HT-29 (cell line): Measurements from ENCODE around the gene PAPSS1. TPM values are rescaled to one million over a fixed set of nuclear protein-coding genes. Genes with fewer than 3 reads are reported as not detected.
"Not testable (repeated sequence)": the region's sequence is repeated elsewhere in the genome, so short reads cannot be mapped to it uniquely, and the experiment has no call there.

Experiments used
- DNase-seq: peaks from one replicate; pipeline ENCODE4 v3.0.0-alpha.2; 2015; ENCODE audit warnings: low spot score
- total RNA-seq: library from RNA; depleted of rRNA; stranded (reverse); fragments of >200 nt; shearing (Covaris generic); gene quantifications from 2 replicates; pipeline ENCODE4 v1.2.3, GENCODE V29; 2014; rRNA removed

Gene PAPSS1
- 23.4 and 23.9 TPM in 2 replicates for total RNA-seq

DNA sequence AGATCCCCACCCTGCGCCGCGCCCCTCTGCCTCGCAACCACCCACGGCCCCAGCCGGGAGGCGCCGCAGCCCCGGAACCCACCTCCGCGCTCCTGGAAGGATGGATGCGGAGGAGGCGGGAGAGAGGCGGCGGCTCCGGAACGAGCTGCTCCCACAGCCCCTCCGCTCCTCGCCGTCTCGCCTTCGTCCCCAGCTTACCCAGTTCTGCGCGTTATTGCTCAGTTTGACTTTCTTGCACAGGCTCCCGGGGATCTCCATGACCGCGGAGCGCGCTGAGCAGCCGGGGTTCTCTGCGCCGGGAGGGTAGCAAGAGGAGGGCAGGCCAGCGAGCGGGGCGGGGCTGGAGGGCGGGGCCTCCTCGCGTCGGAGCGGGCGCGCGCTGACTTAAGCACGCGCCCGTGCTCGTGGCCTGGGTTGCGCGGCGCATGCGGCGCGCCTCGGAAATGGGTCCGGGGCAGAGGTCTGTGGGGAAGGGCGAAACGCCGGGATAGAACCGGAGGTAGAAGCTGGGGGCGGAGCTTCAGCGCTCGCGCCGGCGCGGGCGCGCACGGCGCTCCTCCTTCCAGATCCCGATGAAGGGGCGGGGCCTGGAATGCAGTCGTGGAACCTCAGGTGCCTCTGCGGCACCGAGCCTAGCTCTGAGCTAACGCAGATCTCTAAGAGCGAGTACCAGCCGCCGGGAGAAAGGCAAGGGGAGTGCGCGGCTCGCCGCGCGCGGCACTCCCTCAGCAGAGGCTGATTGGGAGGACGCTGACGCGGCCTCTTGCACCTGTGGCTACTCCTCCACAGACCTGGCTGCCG, at the start of gene PAPSS1:
PAPSS1 (minus strand) TSS at position 313 of the 801 bp plus-strand sequence; CDS start at position 258, 55 bp downstream.
- peak; percentile 98 for DNase-seq

DNA sequence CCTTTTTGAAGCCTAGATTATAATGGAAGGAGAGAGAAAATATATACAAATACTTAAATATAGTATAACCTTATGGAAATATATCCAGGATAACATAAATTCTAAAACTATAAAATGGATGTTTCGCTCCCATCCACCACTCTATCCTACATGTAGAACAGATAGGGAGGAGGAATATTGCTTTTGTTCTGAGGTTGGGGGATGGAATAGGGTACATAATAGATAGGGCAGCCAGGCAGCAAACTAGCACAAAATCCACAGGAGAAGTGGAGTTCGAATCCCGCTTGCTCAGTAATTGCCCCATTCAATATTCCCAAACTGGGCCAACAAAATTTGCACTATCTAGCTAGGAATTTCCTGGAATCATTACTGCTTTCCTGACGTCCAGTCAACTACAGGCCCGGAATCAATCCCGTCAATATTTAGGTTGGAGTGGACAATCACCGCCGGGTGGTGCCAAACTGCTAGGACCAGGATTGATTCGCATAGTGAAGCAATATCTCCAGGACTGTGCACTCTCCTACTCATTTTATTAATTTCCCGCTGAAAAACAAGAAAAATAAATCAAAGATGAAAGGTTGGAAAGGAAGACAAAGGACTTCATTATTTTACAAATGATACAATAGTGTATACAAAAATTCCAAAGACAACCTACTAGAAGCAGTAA, 40.4 kb upstream of the PAPSS1 start:
- DNase-seq: peak; percentile 86

DNA sequence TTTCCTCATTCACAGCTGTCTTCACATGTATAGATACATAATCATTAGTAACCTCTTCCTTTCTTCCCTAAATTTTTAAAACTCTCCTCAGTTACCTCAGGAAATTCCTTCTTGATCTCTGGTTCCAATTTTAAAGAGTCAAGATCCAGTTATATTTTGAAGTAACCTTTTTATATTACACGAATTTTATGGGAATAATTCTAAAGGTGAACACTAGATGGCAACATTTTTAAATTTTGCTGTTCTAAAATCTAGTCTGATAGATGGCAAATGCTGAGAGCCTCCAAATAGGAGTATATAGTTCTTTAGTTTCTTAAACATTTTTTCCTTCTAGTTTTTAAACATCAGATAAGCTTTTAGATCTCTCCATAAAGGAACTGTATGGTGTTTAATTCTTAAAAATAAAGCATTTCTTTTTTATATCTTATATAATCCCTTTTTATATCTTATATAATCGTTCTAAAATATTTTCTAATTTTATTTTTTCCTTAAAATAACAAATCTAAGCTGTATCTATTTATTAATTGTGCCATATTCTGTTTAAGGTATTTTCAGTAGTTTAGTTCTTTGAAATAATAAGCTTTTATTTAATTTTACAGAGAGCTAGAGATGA, 37.9 kb upstream of the PAPSS1 start:
- DNase-seq: peak; percentile 50

- no peak for DNase-seq
Measured at GRCh38 chr4:107757283-107757682, 37.2 kb upstream of the PAPSS1 start.

GRCh38 chr4:107755841-107756356, 35.9 kb upstream of the PAPSS1 start:
- DNase-seq: no peak

DNA sequence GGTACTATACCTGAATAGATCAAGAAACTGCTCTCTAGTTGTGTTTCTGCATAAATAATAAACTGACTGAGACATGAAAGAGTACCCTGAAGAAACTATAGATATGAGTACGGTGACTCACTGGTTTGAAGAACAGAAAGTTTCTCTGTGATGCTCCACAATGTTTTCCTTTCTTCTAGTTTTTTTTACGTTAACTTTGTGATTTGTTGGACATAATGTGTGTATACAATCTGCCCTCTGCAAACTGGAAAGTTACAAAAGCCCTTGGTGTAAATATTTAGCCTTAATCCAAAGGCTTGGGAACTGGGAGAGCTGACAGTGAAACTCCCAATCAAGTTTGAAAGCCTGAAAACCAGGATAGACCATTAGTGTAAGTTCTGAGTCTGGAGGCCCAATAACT, 31.6 kb upstream of the PAPSS1 start:
- no peak for DNase-seq

DNA sequence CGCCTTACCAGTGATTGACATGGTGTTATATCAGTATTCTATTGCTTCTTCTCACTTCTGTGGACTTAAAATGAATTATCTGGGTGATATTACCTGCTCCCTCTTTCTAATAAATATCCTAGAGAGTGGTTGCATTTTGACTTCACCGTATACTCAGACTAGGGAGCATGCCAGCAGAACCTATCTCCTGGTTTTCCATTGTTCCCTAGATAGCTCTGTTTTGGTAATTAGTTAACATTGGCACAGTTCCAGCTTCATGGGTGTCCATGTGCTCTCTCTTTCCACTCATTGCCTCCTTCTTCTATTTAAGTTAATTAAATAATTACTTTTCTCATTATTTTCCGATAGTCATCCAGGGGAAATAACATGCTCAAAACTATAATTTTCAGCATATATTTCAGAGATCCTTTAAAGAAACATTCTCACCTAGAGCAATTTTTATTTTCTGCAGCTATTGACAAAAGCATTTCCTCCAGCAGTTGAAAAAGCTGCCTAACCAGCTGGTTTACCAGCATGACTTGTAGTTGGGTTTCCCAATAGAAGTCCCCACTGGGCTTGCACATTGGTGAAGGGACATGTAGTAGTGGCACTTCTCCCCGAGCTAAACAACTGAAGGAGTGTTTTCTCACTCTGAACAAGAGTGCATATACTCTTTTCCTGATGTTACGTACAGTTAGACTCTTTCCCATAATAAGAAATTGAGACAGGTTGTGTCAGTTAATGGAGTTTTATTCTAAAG, 27.9 kb upstream of the PAPSS1 start:
- peak; percentile 51 for DNase-seq

DNA sequence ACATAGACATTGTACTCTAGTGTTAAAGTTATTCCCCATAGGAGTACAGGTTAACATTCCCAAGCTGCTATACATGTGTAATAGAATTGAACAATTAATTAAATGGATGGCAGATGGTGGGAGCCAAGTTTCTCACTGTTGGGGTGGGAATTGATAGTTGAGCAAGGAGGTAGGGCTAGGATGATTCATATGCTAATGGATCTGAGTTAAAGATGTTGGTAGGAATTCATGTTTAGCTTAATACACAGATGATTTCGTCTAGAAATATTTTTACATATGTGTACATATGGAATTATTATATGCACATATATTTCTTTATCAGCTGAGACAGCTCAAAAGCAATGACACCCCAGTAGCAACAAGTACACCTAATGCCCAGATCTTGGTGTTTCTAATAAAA, 26.1 kb upstream of the PAPSS1 start:
- DNase-seq: no peak

DNA sequence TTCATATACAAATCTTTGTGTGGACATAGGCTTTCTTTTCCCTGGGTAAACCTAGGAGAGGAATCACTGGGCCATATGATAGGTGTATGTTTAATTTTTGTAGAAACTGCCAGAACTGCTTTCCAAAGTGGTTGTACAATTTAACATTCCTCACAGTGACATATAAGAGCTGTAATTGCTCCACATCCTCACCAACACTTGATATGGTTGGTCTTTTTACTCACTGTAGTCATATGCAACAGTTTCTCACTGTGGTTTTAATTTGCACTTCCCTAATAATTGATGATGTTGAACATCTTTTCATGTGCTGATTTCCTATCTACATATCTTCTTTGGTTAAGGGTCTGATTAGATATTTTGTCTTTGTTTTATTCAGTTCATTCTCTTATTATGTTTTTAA, 24.5 kb upstream of the PAPSS1 start:
- DNase-seq: no peak

DNA sequence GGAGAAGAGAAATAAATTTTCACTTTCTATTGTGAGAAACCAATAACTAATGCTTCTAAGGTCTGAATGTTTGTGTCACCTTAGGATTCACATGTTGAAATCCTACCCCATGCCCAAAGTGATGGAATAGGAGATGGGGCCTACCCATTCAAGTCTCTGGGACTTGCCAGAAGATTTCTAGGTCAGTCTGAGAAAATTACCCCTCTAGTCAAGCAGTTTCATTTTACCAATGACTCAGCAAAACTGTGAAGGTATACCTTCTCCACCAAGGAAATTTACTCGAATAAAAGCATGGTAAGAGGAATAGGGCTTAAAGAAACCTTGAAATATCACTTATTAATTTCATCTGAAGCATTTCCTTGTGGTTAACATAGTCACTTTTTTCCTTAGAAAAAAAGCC, 23.5 kb upstream of the PAPSS1 start:
- no peak for DNase-seq

GRCh38 chr4:107742791-107743190, 22.8 kb upstream of the PAPSS1 start:
- DNase-seq: no peak

DNA sequence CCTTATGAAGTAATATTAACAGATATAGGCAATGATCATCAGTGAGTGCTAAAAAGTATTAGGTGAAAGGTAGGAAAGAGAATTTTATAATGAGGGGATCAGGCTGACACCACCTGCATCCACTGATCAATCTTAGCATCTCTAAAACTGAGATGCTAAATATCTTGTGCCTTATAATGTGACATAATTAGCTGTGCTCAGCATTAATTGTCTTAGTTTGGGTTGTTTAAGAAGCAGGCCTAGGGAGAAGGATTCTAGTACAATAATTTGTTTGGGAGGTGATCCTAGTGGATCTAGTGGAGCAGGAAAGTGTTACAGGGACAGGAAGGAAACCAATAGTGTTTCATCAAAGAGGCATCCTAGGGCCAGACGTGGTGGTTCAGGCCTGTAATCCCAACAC, 22.2 kb upstream of the PAPSS1 start:
- no peak for DNase-seq

- no peak for DNase-seq
Measured at GRCh38 chr4:107740950-107741701, 21.1 kb upstream of the PAPSS1 start.

DNA sequence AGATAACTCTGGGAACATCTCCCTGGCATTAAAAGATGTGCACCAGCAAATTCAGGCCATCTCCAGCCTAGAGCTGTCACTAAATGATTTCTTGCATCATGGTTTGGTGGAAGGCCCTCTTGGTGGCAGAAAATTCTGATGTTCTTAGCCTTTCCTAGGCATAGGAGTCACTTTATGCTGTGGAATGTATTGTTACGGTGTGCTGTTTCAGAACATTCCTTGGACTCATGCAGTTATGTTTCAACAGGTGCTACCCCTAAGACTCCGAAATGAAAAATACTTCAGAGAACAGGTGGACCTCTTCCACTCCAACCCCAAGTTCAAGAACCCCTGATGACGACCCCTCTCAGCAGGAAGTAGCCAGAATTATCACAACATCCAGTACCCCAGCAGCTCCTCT, 20.3 kb upstream of the PAPSS1 start:
- peak; percentile 32 for DNase-seq

- no peak for DNase-seq
Measured at GRCh38 chr4:107737450-107737849, 17.4 kb upstream of the PAPSS1 start.

DNA sequence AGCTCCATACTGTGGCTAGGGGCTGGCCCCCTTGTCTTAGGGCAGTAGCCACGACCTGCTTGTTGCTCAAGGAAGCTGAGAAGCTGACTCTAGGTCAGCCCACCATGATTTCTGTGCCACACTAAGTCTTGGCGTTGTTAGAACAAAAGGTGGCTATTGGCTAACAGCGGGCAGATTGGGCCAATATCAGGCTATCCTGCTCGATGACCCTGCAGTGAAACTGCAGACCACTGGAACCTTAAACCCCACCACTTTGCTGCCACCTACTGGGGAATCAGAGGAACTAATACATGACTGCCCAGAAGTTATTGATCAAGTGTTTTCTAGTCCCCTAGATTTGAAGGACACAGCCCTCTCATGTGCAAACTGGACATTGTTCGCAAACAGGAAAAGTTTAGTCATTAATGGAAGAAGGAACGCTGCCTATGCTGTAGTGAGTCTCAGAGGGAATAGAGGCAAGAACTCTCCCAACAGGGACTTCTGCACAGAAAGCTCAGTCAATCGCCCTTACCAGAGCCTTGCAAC, 17.0 kb upstream of the PAPSS1 start:
- peak; percentile 55 for DNase-seq

DNA sequence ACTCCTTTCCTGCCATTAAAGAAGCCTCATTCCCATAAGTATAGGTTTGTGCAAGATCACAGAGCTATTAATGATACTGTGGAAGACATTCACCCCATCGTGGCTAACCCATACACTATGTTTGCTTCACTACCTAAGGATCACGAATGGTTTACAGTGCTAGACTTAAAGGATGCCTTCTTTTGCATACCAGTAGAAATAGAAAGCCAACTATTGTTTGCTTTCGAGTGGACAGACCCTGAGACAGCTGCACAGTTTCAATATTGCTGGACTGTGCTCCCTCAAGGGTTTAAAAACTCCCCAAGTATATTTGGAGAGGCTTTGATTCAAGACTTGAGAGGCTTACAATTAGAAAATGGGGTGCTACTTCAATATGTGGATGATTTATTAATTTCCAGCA, 16.0 kb upstream of the PAPSS1 start:
- DNase-seq: no peak

GRCh38 chr4:107734120-107734519, 14.1 kb upstream of the PAPSS1 start:
- DNase-seq: peak; percentile 19

GRCh38 chr4:107733431-107733925, 13.4 kb upstream of the PAPSS1 start:
- no peak for DNase-seq

DNA sequence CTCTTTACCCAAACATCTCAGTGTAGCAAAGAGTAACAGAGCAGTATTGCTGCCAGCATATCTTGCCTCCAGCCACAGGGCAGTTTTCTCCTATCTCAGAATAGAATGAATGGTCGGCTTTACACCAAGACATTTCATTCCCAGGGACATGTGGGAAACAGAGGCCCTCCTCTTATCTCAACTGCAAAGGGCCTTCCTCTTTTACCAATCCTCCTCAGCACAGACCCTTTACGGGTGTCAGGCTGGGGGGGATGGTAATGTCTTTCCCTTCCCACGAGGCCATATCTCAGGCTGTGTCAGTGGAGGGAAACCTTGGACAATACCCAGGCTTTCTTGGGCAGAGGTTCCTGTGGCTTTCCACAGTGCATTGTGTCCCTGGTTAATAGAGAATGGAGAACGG, 9.0 kb upstream of the PAPSS1 start:
- not testable (repeated sequence) for DNase-seq
